C4-2B (cell line): Measurements from ENCODE around the gene GTPBP6.

Source experiments
- ZFX ChIP-seq: fragments of 450-650 bp; IDR thresholded peaks from 2 replicates; pipeline ENCODE4 v1.6.1; 2017
- TF ChIP-seq, protein P1 (sequence below): fragments of 450-650 bp; conservative IDR thresholded peaks from 2 replicates; pipeline ENCODE4 v1.5.1; 2017; ENCODE audit warnings: mild to moderate bottlenecking

DNA sequence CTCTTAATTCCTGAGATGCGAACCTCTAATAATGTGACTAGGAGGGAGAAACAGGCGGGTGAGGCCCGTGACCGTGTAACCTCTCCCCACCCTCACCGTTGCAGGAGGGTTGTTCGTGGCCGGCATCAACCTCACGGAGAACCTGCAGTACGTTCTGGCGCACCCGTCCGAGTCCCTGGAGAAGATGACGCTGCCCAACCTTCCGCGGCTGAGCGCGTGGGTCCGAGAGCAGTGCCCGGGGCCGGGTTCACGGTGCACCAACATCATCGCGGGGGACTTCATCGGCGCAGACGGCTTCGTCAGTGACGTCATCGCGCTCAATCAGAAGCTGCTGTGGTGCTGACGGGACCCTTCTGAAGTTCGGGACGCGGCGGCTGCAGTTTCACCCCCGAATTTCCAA is 19.6 kb downstream of the GTPBP6 start:
- TF ChIP-seq, protein P1, sequence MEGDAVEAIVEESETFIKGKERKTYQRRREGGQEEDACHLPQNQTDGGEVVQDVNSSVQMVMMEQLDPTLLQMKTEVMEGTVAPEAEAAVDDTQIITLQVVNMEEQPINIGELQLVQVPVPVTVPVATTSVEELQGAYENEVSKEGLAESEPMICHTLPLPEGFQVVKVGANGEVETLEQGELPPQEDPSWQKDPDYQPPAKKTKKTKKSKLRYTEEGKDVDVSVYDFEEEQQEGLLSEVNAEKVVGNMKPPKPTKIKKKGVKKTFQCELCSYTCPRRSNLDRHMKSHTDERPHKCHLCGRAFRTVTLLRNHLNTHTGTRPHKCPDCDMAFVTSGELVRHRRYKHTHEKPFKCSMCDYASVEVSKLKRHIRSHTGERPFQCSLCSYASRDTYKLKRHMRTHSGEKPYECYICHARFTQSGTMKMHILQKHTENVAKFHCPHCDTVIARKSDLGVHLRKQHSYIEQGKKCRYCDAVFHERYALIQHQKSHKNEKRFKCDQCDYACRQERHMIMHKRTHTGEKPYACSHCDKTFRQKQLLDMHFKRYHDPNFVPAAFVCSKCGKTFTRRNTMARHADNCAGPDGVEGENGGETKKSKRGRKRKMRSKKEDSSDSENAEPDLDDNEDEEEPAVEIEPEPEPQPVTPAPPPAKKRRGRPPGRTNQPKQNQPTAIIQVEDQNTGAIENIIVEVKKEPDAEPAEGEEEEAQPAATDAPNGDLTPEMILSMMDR = no peak
- TF ChIP-seq ZFX = no peak
